Activated CD4-positive, alpha-beta memory T cell treated with anti-CD3 and anti-CD28 coated beads for 36 hours (primary cell): ENCODE measurements around the gene CTNND2. TPM values are rescaled to one million over a fixed set of nuclear protein-coding genes. Genes with fewer than 3 reads are reported as not detected.

ENCODE experiments used
- CTCF ChIA-PET: fragments of 350-600 bp; sonication (Branson Sonifier 250); formaldehyde crosslinking; loops from one replicate; lab custom pipeline; 2021; ENCODE audit warnings: antibody characterized with exemption, inconsistent platforms; lab: Charles Lee
- POLR2A ChIA-PET: fragments of 350-600 bp; sonication (Branson Sonifier 250); formaldehyde crosslinking; loops from one replicate; lab custom pipeline; 2021; ENCODE audit warnings: antibody characterized with exemption; lab: Charles Lee
- DNase-seq: peaks from one replicate; pipeline ENCODE4 v3.0.0-alpha.2; 2020
- H3K27ac Mint-ChIP-seq: one replicate; pipeline ENCODE4 v1.8.0; 2021; ENCODE audit warnings: mixed read lengths
- H3K27me3 Mint-ChIP-seq: one replicate; pipeline ENCODE4 v1.8.0; 2021; ENCODE audit warnings: mixed read lengths
- H3K36me3 Mint-ChIP-seq: one replicate; pipeline ENCODE4 v1.8.0; 2021; ENCODE audit warnings: mixed read lengths
- H3K4me1 Mint-ChIP-seq: one replicate; pipeline ENCODE4 v1.8.0; 2021; ENCODE audit warnings: low read depth, mixed read lengths
- H3K4me3 Mint-ChIP-seq: one replicate; pipeline ENCODE4 v1.8.0; 2021; ENCODE audit warnings: mild to moderate bottlenecking, mixed read lengths
- H3K9me3 Mint-ChIP-seq: one replicate; pipeline ENCODE4 v1.8.0; 2021; ENCODE audit warnings: mixed read lengths
- intact Hi-C: fragments of 100-400 bp; cut with micrococcal nuclease; formaldehyde crosslinking; loops from one replicate; pipeline ENCODE4 v1.15.1; 2023
- total RNA-seq, 2 experiments: library from RNA; stranded (reverse); gene quantifications; one replicate each; pipeline ENCODE4 v1.2.3, GENCODE V29; 2021

Gene CTNND2
- total RNA-seq, 2 experiments from 2014 or later, result not detected

GRCh38 chr5:11595045-11595444 is 309.2 kb downstream of the CTNND2 start:
- POLR2A ChIA-PET, result no interaction called here
- DNase-seq, result no peak
- no peak overlapping the region for H3K27ac Mint-ChIP-seq
- H3K27me3 Mint-ChIP-seq, result no peaks in the 10 kb centered on the region
- CTCF ChIA-PET, result no interaction called here
- intact Hi-C loops, result no loop called here
- H3K4me3 Mint-ChIP-seq, result no peak overlapping the region
- peaks cover 5% of the 10 kb centered on the region for H3K9me3 Mint-ChIP-seq
- no peaks in the 10 kb centered on the region for H3K4me1 Mint-ChIP-seq
- no peaks in the 10 kb centered on the region for H3K36me3 Mint-ChIP-seq

- Mint-ChIP-seq H3K36me3 (no peaks in the 10 kb centered on the region), H3K4me3 (no peak overlapping the region), H3K4me1 (no peaks in the 10 kb centered on the region), H3K9me3 (peaks cover 5% of the 10 kb centered on the region), H3K27ac (no peak overlapping the region), H3K27me3 (no peaks in the 10 kb centered on the region)
- DNase-seq, result no peak
- ChIA-PET POLR2A (no interaction called here), CTCF (no interaction called here)
- intact Hi-C loops, result no loop called here
These were observed 310.2 kb downstream of the CTNND2 start for GRCh38 chr5:11594021-11594420.

GRCh38 chr5:11590475-11590874 is 313.8 kb downstream of the CTNND2 start:
- Mint-ChIP-seq H3K27me3 (no peaks in the 10 kb centered on the region), H3K9me3 (peaks cover 5% of the 10 kb centered on the region), H3K4me3 (no peak overlapping the region), H3K27ac (no peak overlapping the region), H3K4me1 (no peaks in the 10 kb centered on the region), H3K36me3 (no peaks in the 10 kb centered on the region)
- ChIA-PET CTCF (no interaction called here), POLR2A (no interaction called here)
- intact Hi-C loops, result no loop called here
- DNase-seq, result no peak

- ChIA-PET POLR2A (no interaction called here), CTCF (no interaction called here)
- DNase-seq, result no peak
- H3K27me3 Mint-ChIP-seq, result no peaks in the 10 kb centered on the region
- H3K9me3 Mint-ChIP-seq, result peaks cover 5% of the 10 kb centered on the region
- H3K4me3 Mint-ChIP-seq, result no peak overlapping the region
- no peaks in the 10 kb centered on the region for H3K4me1 Mint-ChIP-seq
- no peaks in the 10 kb centered on the region for H3K36me3 Mint-ChIP-seq
- intact Hi-C loops, result no loop called here
- H3K27ac Mint-ChIP-seq, result no peak overlapping the region
These were observed 315.4 kb downstream of the CTNND2 start for GRCh38 chr5:11588803-11589202.

GRCh38 chr5:11584017-11584416 is 320.2 kb downstream of the CTNND2 start:
- DNase-seq, result no peak
- Mint-ChIP-seq H3K27ac (no peak overlapping the region), H3K4me1 (no peaks in the 10 kb centered on the region), H3K36me3 (no peaks in the 10 kb centered on the region), H3K9me3 (no peaks in the 10 kb centered on the region), H3K27me3 (no peaks in the 10 kb centered on the region), H3K4me3 (no peak overlapping the region)
- intact Hi-C loops, result no loop called here
- POLR2A ChIA-PET, result no interaction called here
- CTCF ChIA-PET, result no interaction called here

- Mint-ChIP-seq H3K9me3 (no peaks in the 10 kb centered on the region), H3K27me3 (no peaks in the 10 kb centered on the region), H3K4me3 (no peak overlapping the region), H3K36me3 (no peaks in the 10 kb centered on the region), H3K4me1 (no peaks in the 10 kb centered on the region), H3K27ac (no peak overlapping the region)
- ChIA-PET POLR2A (no interaction called here), CTCF (no interaction called here)
- intact Hi-C loops, result no loop called here
- DNase-seq, result no peak
These were observed 324.9 kb downstream of the CTNND2 start for GRCh38 chr5:11579351-11579750.

GRCh38 chr5:11574787-11575186 is 329.5 kb downstream of the CTNND2 start:
- no peak for DNase-seq
- no peaks in the 10 kb centered on the region for H3K27me3 Mint-ChIP-seq
- intact Hi-C loops, result no loop called here
- no peak overlapping the region for H3K4me3 Mint-ChIP-seq
- no peaks in the 10 kb centered on the region for H3K9me3 Mint-ChIP-seq
- no peaks in the 10 kb centered on the region for H3K4me1 Mint-ChIP-seq
- ChIA-PET POLR2A (no interaction called here), CTCF (no interaction called here)
- no peak overlapping the region for H3K27ac Mint-ChIP-seq
- H3K36me3 Mint-ChIP-seq, result no peaks in the 10 kb centered on the region

GRCh38 chr5:11573140-11573992 is 330.9 kb downstream of the CTNND2 start:
- ChIA-PET POLR2A (no interaction called here), CTCF (no interaction called here)
- intact Hi-C loops, result no loop called here
- H3K27me3 Mint-ChIP-seq, result no peaks in the 10 kb centered on the region
- H3K27ac Mint-ChIP-seq, result no peak overlapping the region
- H3K36me3 Mint-ChIP-seq, result no peaks in the 10 kb centered on the region
- DNase-seq, result no peak
- H3K4me1 Mint-ChIP-seq, result no peaks in the 10 kb centered on the region
- no peak overlapping the region for H3K4me3 Mint-ChIP-seq
- H3K9me3 Mint-ChIP-seq, result no peaks in the 10 kb centered on the region

- Mint-ChIP-seq H3K4me1 (no peaks in the 10 kb centered on the region), H3K27ac (no peak overlapping the region), H3K4me3 (no peak overlapping the region), H3K36me3 (no peaks in the 10 kb centered on the region), H3K27me3 (no peaks in the 10 kb centered on the region), H3K9me3 (no peaks in the 10 kb centered on the region)
- POLR2A ChIA-PET, result no interaction called here
- no peak for DNase-seq
- intact Hi-C loops, result no loop called here
- CTCF ChIA-PET, result no interaction called here
These were observed 339.5 kb downstream of the CTNND2 start for GRCh38 chr5:11564706-11565105.

- intact Hi-C loops, result no loop called here
- Mint-ChIP-seq H3K27me3 (no peaks in the 10 kb centered on the region), H3K4me1 (no peaks in the 10 kb centered on the region), H3K4me3 (no peak overlapping the region), H3K9me3 (no peaks in the 10 kb centered on the region), H3K27ac (no peak overlapping the region), H3K36me3 (no peaks in the 10 kb centered on the region)
- CTCF ChIA-PET, result no interaction called here
- DNase-seq, result no peak
- POLR2A ChIA-PET, result interaction anchor here (0.6 kb wide), 1 partner anchor 872 kb away, joined by 3 read pairs; no protein-coding TSS in a partner anchor
These were observed 340.4 kb downstream of the CTNND2 start for GRCh38 chr5:11563822-11564221.

GRCh38 chr5:11560915-11561697 is 343.1 kb downstream of the CTNND2 start:
- CTCF ChIA-PET, result no interaction called here

GRCh38 chr5:11557063-11557462 is 347.2 kb downstream of the CTNND2 start:
- ChIA-PET CTCF (no interaction called here), POLR2A (no interaction called here)
- Mint-ChIP-seq H3K4me3 (no peak overlapping the region), H3K27me3 (no peaks in the 10 kb centered on the region), H3K9me3 (no peaks in the 10 kb centered on the region), H3K4me1 (no peaks in the 10 kb centered on the region), H3K27ac (no peak overlapping the region), H3K36me3 (no peaks in the 10 kb centered on the region)
- intact Hi-C loops, result no loop called here
- DNase-seq, result no peak

More at GRCh38 chr5:11560915-11561697, 343.1 kb downstream of the CTNND2 start:
- H3K27ac Mint-ChIP-seq, result no peak overlapping the region
- DNase-seq, result no peak
- POLR2A ChIA-PET, result no interaction called here
- H3K4me3 Mint-ChIP-seq, result no peak overlapping the region
- H3K4me1 Mint-ChIP-seq, result no peaks in the 10 kb centered on the region
- intact Hi-C loops, result no loop called here
- no peaks in the 10 kb centered on the region for H3K9me3 Mint-ChIP-seq
- H3K36me3 Mint-ChIP-seq, result no peaks in the 10 kb centered on the region
- no peaks in the 10 kb centered on the region for H3K27me3 Mint-ChIP-seq
